ENCODE results near the gene MPRIP. TPM values are rescaled to one million over a fixed set of nuclear protein-coding genes. Genes with fewer than 3 reads are reported as not detected.
"Not testable (repeated sequence)": the region's sequence is repeated elsewhere in the genome, so short reads cannot be mapped to it uniquely, and the experiment has no call there.

The MPRIP gene
- total RNA-seq, 1 donor, result 86.5 TPM

GRCh38 chr17:17155568-17155967, 113.3 kb downstream of the MPRIP start:
- no peak overlapping the region for H3K4me3 ChIP-seq (ENCODE audit: low read depth, low read length)
- DNase-seq (ENCODE audit: low read depth), result no peak
- TF ChIP-seq CTCF (IDR thresholded peaks at IDR 0.05; ENCODE audit: insufficient read depth, low read length), result no peak

GRCh38 chr17:17156107-17156506, 113.8 kb downstream of the MPRIP start:
- no peak overlapping the region for H3K4me3 ChIP-seq (ENCODE audit: low read depth, low read length)
- peak; percentile 93 for DNase-seq (ENCODE audit: low read depth)
- TF ChIP-seq CTCF (IDR thresholded peaks at IDR 0.05; ENCODE audit: insufficient read depth, low read length), result no peak

GRCh38 chr17:17156511-17156910, 114.3 kb downstream of the MPRIP start:
- peak; percentile 72 for DNase-seq (ENCODE audit: low read depth)
- no peak overlapping the region for H3K4me3 ChIP-seq (ENCODE audit: low read depth, low read length)
- no peak for TF ChIP-seq CTCF (IDR thresholded peaks at IDR 0.05; ENCODE audit: insufficient read depth, low read length)

GRCh38 chr17:17157041-17157440, 114.8 kb downstream of the MPRIP start:
- no peak overlapping the region for H3K4me3 ChIP-seq (ENCODE audit: low read depth, low read length)
- TF ChIP-seq CTCF (IDR thresholded peaks at IDR 0.05; ENCODE audit: insufficient read depth, low read length), result no peak
- no peak for DNase-seq (ENCODE audit: low read depth)

- not testable (repeated sequence) for H3K4me3 ChIP-seq (ENCODE audit: low read depth, low read length); DNase-seq (ENCODE audit: low read depth)
Observed at GRCh38 chr17:17158506-17158905, 116.2 kb downstream of the MPRIP start.

- no peak for DNase-seq (ENCODE audit: low read depth)
- H3K4me3 ChIP-seq (ENCODE audit: low read depth, low read length), result no peak overlapping the region
Observed at GRCh38 chr17:17159571-17159970, 117.3 kb downstream of the MPRIP start.

GRCh38 chr17:17161121-17161520, 118.9 kb downstream of the MPRIP start:
- no peak for TF ChIP-seq CTCF (IDR thresholded peaks at IDR 0.05; ENCODE audit: insufficient read depth, low read length)
- H3K4me3 ChIP-seq (ENCODE audit: low read depth, low read length), result no peak overlapping the region
- no peak for DNase-seq (ENCODE audit: low read depth)

More at GRCh38 chr17:17159571-17159970, 117.3 kb downstream of the MPRIP start:
- TF ChIP-seq CTCF (IDR thresholded peaks at IDR 0.05; ENCODE audit: insufficient read depth, low read length), result no peak
